Stimulated activated naive CD8-positive, alpha-beta T cell treated with anti-CD3 and anti-CD28 coated beads, Interleukin-15, Interleukin-2, amounts not matched to agents 100 U/mL and 50 U/mL, for 24 hours (primary cell): ENCODE results near the gene PRDM16.

Experiments used
- ATAC-seq: fragments of 150-1000 bp; cut with Tn5 transposase; one replicate; pipeline ENCODE4 v1.10.0; 2021
- DNase-seq: peaks from one replicate; pipeline ENCODE4 v3.0.0; 2021

Gene PRDM16

DNA sequence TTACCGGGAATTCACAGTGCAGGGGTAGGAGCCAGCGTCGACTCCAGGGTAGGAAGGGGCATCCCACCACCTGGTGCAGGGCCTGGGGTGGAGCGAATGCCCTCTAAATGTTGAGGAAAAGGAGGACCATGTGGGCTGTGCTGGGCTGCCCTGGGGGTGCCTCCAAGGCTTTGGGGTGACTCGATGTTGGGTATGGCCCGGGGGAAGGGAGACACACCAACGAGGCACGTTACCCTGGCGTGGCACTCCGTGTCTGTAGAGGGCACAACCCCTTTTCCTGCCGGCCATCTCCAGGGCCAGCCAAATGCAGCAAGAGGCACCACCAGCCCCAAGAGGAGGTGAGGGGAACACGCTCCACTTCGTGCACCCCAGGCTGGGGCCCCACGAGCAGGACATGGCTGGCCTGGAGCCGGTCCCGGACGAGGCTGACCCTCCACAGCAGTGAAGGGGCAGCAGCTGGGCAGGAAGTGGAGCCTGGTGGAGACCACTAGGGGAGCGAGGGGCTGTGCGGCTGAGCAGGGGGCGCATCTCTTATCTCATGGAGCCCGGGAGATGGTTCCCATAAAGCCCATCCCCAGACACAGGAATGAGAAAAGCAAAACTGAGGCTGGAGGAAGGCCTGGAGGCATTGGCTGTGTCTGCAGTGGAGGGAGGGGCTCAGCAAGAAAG lies 36.5 kb upstream of the PRDM16 start:
- ATAC-seq = no peak

GRCh38 chr1:3033040-3033789 lies 35.8 kb upstream of the PRDM16 start:
- peak; percentile 19 for ATAC-seq
- DNase-seq = peak; percentile 16

More for the DNA sequence above, 36.5 kb upstream of the PRDM16 start:
- DNase-seq = no peak

- ATAC-seq = no peak
These were observed 35.3 kb upstream of the PRDM16 start for GRCh38 chr1:3033790-3034090.

DNA sequence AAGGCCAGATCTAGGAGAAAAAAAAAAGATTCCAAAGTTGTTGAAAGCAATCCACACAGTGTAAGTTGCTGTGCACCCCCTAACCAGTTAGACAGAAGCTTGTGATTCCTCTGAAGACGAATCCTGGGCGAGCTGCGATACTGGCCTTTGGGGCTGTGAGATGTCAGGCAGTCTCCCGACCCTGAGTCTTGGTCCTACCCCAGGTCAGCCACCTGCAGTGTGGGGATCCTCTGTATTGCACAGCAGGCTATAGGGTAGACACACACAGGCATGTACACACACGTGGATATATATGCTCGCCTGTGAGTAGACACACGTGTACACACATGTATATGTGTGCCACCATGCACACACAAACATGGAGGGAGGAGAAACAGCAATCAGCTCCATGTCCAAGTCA lies 34.8 kb upstream of the PRDM16 start:
- DNase-seq (no peak), ATAC-seq (no peak)

More at GRCh38 chr1:3033790-3034090, 35.3 kb upstream of the PRDM16 start:
- DNase-seq = no peak

GRCh38 chr1:3034728-3035562 lies 34.1 kb upstream of the PRDM16 start:
- no peak for ATAC-seq
- no peak for DNase-seq

DNA sequence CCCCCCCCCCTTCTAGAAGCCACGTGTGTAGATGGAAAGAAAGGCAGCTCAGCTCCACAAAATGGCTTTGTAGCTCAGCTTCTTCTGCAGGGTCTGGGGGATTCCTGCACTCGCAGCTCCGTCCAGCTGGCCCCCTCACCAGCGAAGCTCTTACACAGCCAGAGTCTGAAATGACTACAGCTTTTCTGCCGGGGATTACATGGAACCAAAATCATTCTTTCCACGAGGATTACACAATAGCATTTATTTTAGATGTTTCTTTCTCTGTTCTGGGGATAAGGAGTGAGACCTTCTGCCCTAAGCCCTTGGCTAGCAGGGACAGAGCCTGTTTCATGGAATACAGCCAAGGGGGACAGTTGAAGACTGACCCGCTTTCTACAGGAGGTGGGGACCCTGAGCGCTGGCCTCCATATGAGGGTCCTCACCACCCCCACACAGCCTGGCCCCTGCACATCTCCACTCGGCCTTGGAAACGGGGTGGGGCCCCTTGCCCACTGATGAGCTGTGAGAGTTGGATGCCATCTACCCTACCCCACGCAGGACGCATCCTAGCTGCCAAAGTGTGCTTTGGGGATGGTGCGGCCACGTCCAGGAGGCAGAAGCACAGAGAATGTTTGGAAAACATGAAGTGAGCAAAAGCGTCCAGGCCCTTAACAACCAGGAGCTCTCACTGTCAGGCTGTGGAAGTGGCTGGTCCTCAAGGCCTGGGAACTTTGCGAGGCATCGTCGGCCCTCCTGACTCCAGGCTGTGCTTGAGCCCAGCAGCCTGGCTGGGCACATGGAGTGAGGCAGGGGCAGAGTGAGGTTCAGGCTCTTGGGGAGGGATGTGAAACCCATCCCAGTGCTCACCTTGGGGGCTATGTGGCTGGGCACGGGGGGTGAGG lies 33.2 kb upstream of the PRDM16 start:
- DNase-seq (no peak), ATAC-seq (no peak)

DNA sequence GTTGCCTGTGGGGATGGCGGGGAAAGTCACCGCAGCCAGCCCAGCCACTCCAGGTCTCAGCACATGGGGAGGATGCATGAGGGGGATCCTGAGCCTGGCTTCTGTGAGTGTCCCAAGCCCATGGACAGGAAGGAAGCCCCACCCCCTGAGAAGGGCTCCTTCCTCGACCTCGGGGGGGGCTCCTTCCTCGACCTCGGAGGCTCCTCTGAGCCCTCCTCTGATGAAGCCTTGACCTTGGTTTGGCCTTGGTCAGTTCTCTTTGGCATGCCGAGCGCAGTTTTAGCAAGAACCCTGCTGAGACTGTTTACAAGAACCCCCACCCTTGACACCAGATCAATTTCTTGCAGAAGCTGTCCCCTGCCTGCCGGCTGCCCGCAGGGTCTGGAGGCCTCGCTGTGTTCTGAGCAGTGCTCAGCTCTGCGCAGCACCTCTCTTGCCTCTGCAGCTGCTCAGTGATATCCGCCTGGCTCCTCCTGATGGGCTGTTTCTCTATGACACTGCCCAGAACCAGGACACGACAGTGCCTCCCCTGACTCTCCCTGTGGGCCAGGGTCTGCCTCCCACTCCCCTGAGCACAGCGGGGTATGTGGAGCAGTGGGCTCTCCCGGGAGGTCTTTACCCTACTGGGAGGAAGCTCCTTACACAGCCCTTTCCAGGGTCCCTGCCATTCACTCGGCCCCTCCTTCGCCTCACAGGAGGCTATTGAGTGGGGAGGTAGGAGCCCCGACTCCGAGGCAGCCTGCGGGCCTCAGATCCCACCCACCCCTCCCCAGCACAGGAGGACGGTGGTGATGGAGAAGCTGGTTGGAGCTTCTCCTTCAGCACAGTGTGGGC lies 32.3 kb upstream of the PRDM16 start:
- DNase-seq (no peak), ATAC-seq (no peak)

- no peak for ATAC-seq
- DNase-seq = no peak
These were observed 31.5 kb upstream of the PRDM16 start for GRCh38 chr1:3037281-3038040.

GRCh38 chr1:3038113-3038551 lies 30.9 kb upstream of the PRDM16 start:
- no peak for DNase-seq
- ATAC-seq = no peak

DNA sequence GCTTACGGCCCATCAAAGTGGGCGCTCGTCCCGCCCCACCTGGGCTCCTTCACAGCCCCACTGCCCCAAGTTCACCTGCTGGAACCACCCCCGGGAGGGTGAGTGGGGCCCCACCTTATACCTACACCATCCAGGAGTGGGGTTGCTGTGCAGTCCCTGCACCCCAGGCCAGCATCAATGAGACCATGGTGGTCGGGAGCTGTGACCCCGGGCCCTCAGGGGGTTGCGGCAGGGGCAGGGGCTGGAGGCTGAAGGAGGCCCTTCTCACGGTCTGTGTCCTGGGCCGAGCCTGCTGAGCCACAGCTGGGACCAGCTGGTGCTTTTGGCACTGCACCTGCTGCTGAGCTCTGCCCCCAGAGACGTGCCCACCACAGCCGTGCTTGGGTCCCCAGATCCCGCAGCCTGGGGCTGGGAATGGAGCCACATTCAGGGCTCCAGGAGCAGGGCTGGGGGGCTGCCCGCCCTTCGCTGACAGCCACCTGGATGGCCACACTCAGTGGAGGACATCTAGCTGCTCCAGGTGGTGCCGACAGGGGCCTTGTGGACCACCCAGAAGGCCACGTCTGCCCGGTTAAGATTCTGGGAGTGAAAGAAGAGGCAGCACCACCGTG lies 30.3 kb upstream of the PRDM16 start:
- ATAC-seq = peak; percentile 11

GRCh38 chr1:3040004-3040403 lies 29.0 kb upstream of the PRDM16 start:
- ATAC-seq (no peak), DNase-seq (no peak)

More for the DNA sequence above, 30.3 kb upstream of the PRDM16 start:
- no peak for DNase-seq

GRCh38 chr1:3042481-3042880 lies 26.5 kb upstream of the PRDM16 start:
- no peak for DNase-seq
- no peak for ATAC-seq

GRCh38 chr1:3049164-3049563 lies 19.8 kb upstream of the PRDM16 start:
- DNase-seq (no peak), ATAC-seq (no peak)

- ATAC-seq = no peak
- DNase-seq = no peak
These were observed 19.1 kb upstream of the PRDM16 start for GRCh38 chr1:3049905-3050304.

GRCh38 chr1:3050603-3051002 lies 18.4 kb upstream of the PRDM16 start:
- ATAC-seq = no peak

GRCh38 chr1:3051270-3052268 lies 17.4 kb upstream of the PRDM16 start:
- no peak for ATAC-seq
- DNase-seq = no peak

More at GRCh38 chr1:3050603-3051002, 18.4 kb upstream of the PRDM16 start:
- DNase-seq = no peak

- ATAC-seq = no peak
- no peak for DNase-seq
These were observed 16.5 kb upstream of the PRDM16 start for GRCh38 chr1:3052501-3052900.

DNA sequence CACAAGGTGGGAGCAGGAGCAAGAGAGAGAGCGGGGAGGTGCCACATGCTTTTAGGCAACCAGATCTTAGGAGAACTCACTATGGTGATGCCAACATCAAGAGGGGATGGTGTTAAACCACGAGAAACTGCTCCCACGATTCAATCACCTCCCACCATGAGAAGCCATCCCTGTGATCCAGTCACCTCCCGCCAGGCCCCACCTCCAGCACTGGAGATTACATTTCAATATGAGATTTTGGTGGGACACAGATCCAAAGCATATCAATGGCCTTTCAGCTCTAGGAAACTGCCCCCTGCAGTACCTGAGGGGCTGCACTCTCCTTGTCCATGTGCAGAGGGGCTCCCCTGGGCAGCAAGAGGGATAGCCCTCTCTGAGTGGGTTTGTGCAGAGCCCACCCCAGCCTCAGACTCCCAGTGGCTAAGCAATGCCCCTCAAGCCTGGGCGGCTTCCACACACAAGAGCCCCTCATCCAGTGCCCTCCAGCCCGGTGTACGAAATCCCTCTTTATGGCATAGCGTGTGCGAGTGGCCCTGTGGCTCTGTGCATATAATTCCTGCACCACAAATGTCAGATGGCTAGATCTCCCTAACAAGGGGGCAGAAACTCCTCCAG lies 15.5 kb upstream of the PRDM16 start:
- DNase-seq (no peak), ATAC-seq (no peak)
